A549 (cell line): ENCODE results near the gene ZNF132. TPM values are rescaled to one million over a fixed set of nuclear protein-coding genes. Genes with fewer than 3 reads are reported as not detected.

Source experiments
- ATAC-seq, 2 experiments: fragments of 200-7000 bp in 1 of 2; fragments of >200 bp in 1 of 2; cut with Nextera tagmentation in 1 of 2; cut with Tn5 transposase in 1 of 2; 3 replicates each; pipeline versions ENCODE4 v1.8.0 to v1.9.1; 2018 to 2020; ENCODE audit warnings: mild to moderate bottlenecking in 1 of 2, moderate library complexity in 1 of 2
- CTCF ChIA-PET: fragments of 300-600 bp; sonication (Branson Sonifier 250); formaldehyde crosslinking; extraction: SDS; loops from one replicate; lab custom pipeline; 2021; ENCODE audit warnings: antibody characterized with exemption, inconsistent platforms; lab: Yijun Ruan, JAX
- POLR2A ChIA-PET: fragments of 350-600 bp; formaldehyde crosslinking; extraction: SDS; loops from one replicate; lab custom pipeline; 2021; ENCODE audit warnings: antibody characterized with exemption, inconsistent platforms; lab: Yijun Ruan, JAX
- DNase-seq, 2 experiments: peaks; one replicate each; pipeline versions ENCODE4 v3.0.0 to v3.0.0-alpha.2; 2011 to 2016; ENCODE audit warnings: low read depth in 1 of 2, low spot score in 1 of 2
- FAIRE-seq: peaks from 2 replicates; lab custom pipeline; 2011; peaks lifted over from hg19 to GRCh38; lab: Jason Lieb, UNC
- H3K27ac ChIP-seq, 2 experiments: fragments of >200 bp; sonication (Bioruptor Twin); formaldehyde crosslinking; 3 replicates each; pipeline ENCODE4 v1.5.1; 2016 to 2017
- H3K4me1 ChIP-seq: fragments of >200 bp; sonication (Bioruptor Twin); formaldehyde crosslinking; 3 replicates; pipeline ENCODE4 v1.6.1; 2016
- H3K4me2 ChIP-seq: fragments of >200 bp; sonication (Bioruptor Twin); formaldehyde crosslinking; 3 replicates; pipeline ENCODE4 v1.6.1; 2016
- H3K4me3 ChIP-seq: fragments of >200 bp; sonication (Bioruptor Twin); formaldehyde crosslinking; 3 replicates; pipeline ENCODE4 v1.5.1; 2016
- H3K9me3 ChIP-seq: fragments of >200 bp; sonication (Bioruptor Twin); formaldehyde crosslinking; 3 replicates; pipeline ENCODE4 v1.6.1; 2016
- BCL3 ChIP-seq: fragments of >200 bp; sonication (Bioruptor Twin); formaldehyde crosslinking; IDR thresholded peaks from 3 replicates; pipeline ENCODE4 v1.6.1; 2016
- CBX8 ChIP-seq: fragments of 200-600 bp; sonication (generic); IDR thresholded peaks from 2 replicates; pipeline ENCODE4 v1.6.1; 2016
- CHD4 ChIP-seq: fragments of 200-600 bp; sonication (generic); IDR thresholded peaks from 2 replicates; pipeline ENCODE4 v1.6.1; 2016; ENCODE audit warnings: antibody characterized with exemption, mild to moderate bottlenecking, borderline replicate concordance
- CTCF ChIP-seq: fragments of >200 bp; sonication (Bioruptor Twin); formaldehyde crosslinking; IDR thresholded peaks from 3 replicates; pipeline ENCODE4 v1.5.1; 2016
- E2F6 ChIP-seq: IDR thresholded peaks from 2 replicates; pipeline ENCODE4 v1.6.1; 2012; ENCODE audit warnings: low read depth, borderline replicate concordance
- HDAC2 ChIP-seq: fragments of 200-600 bp; sonication (generic); IDR thresholded peaks from 2 replicates; pipeline ENCODE4 v1.6.1; 2016
- JUN ChIP-seq, 2 experiments: fragments of >200 bp; sonication (Bioruptor Twin); formaldehyde crosslinking; IDR thresholded peaks; 2 replicates in 1 of 2; 3 replicates in 1 of 2; pipeline ENCODE4 v1.6.1; 2016 to 2017
- JUNB ChIP-seq: fragments of >200 bp; sonication (Bioruptor Twin); formaldehyde crosslinking; IDR thresholded peaks from 2 replicates; pipeline ENCODE4 v1.6.1; 2016
- MAFK ChIP-seq: fragments of 450-650 bp; IDR thresholded peaks from 2 replicates; pipeline ENCODE4 v1.6.1; 2014; ENCODE audit not compliant: partially characterized antibody
- MAX ChIP-seq: IDR thresholded peaks from 2 replicates; pipeline ENCODE4 v1.6.1; 2012
- MYC ChIP-seq: IDR thresholded peaks from 2 replicates; pipeline ENCODE4 v1.6.1; 2012; ENCODE audit warnings: mild to moderate bottlenecking, inconsistent platforms, low read length, improper control_type of control experiment, borderline replicate concordance
- NFE2L2 ChIP-seq: fragments of 150-350 bp; conservative IDR thresholded peaks from 2 replicates; pipeline ENCODE4 v1.6.1; 2014; ENCODE audit warnings: low read length
- NPAS2 ChIP-seq: fragments of 250-450 bp; sonication (Bioruptor Pico); IDR thresholded peaks from 2 replicates; pipeline ENCODE4 v1.8.0; 2022; ENCODE audit warnings: mild to moderate bottlenecking, moderate library complexity, borderline replicate concordance
- PHF8 ChIP-seq: fragments of 200-600 bp; sonication (generic); IDR thresholded peaks from 2 replicates; pipeline ENCODE4 v1.6.1; 2016; ENCODE audit warnings: low read depth, mild to moderate bottlenecking, antibody characterized with exemption, moderate library complexity, borderline replicate concordance
- POLR2A ChIP-seq: IDR thresholded peaks from 2 replicates; pipeline ENCODE4 v1.6.1; 2012; ENCODE audit warnings: mild to moderate bottlenecking, low read length
- RFX5 ChIP-seq: fragments of 450-650 bp; IDR thresholded peaks from 2 replicates; pipeline ENCODE4 v1.7.1; 2014; ENCODE audit warnings: antibody characterized with exemption, mild to moderate bottlenecking, moderate library complexity
- SMC3 ChIP-seq: fragments of >200 bp; sonication (Bioruptor Twin); formaldehyde crosslinking; IDR thresholded peaks from 3 replicates; pipeline ENCODE4 v1.6.1; 2018; ENCODE audit warnings: inconsistent platforms
- USF2 ChIP-seq: fragments of 450-650 bp; IDR thresholded peaks from 2 replicates; pipeline ENCODE4 v1.6.1; 2014; ENCODE audit warnings: antibody characterized with exemption
- ZC3H11A ChIP-seq: fragments of 450-650 bp; IDR thresholded peaks from 2 replicates; pipeline ENCODE4 v1.6.1; 2014; ENCODE audit warnings: antibody characterized with exemption, mild to moderate bottlenecking
- ZFP36 ChIP-seq: fragments of 450-650 bp; IDR thresholded peaks from 2 replicates; pipeline ENCODE4 v1.6.1; 2014; ENCODE audit warnings: borderline replicate concordance; ENCODE audit not compliant: partially characterized antibody
- WGBS: methylation state at CpG from one replicate; pipeline ENCODE4 v1.1.6; 2017; ENCODE audit errors: missing lambda C conversion rate; 5-methylcytosine and 5-hydroxymethylcytosine counted together
- polyA plus RNA-seq, 4 experiments: library from polyadenylated mRNA; depleted of rRNA in 3 of 4; stranded (reverse); fragments of >200 nt; fragmentation: RNase III in 1 of 4; extraction: RNeasy Plus Mini Kit Qiagen cat#74134 plus additional on column Dnase treatment in 1 of 4; gene quantifications; 2 replicates in 3 of 4; 3 replicates in 1 of 4; pipeline ENCODE4 v1.2.3, GENCODE V29; 2011 to 2017

Gene ZNF132
- polyA plus RNA-seq, 2 of the 4 experiments (the other 2 are of a cell fraction), result 0.05 to 0.16 TPM

GRCh38 chr19:58466760-58467589 lies 27.0 kb upstream of the ZNF132 start, which contains the start of gene ZNF324:
Gene ZNF324, plus strand, starts transcription at chr19:58467080. Its CDS starts 2,106 bp downstream, at chr19:58469186.
- peaks cover 6% of the 10 kb centered on the region; the same call in 2 of the 3 replicates for H3K4me1 ChIP-seq
- H3K4me3 ChIP-seq, result peak within 1 kb of the TSS; percentile 97
- peak; percentile 98 to 99 for DNase-seq
- no peaks in the 10 kb centered on the region for H3K9me3 ChIP-seq
- POLR2A ChIA-PET, result interaction anchor here (2.2 kb wide), 1 partner anchor 59 kb away, joined by 7 read pairs; the partner anchor contains the start of gene ZNF584
- H3K27ac ChIP-seq, result peak within 1 kb of the TSS; percentile 77 to 82
- 2% methylated on average over 12 of the region's 92 CpGs for WGBS
- CTCF ChIA-PET, result interaction anchor here (1.4 to 2.0 kb wide), 2 partner anchors 10 to 33 kb away, joined by 3 to 4 read pairs; no protein-coding TSS in a partner anchor
- H3K4me2 ChIP-seq, result peak within 1 kb of the TSS; percentile 91
- peak; percentile 84 for FAIRE-seq
- TF ChIP-seq CHD4 (no peak), E2F6 (peak; percentile 48; the same call in 1 of the 2 replicates), BCL3 (peak; percentile 19; the same call in 1 of the 3 replicates), CTCF (no peak), MAX (peak; percentile 60), USF2 (peak; percentile 98), ZC3H11A (no peak), NPAS2 (no peak), JUNB (no peak), CBX8 (no peak), MAFK (no peak), PHF8 (peak; percentile 71; the same call in 1 of the 2 replicates), POLR2A (peak; percentile 38), JUN (IDR thresholded peaks at IDR 0.05) (peak in 1 of 2 experiments; percentile 42; a peak in 2 of 5 replicates), HDAC2 (no peak), NFE2L2 (no peak), SMC3 (no peak), RFX5 (0 out of 2 replicates have a peak, but pooled peaks have one; percentile 17)
- peak; percentile 91 to 96 for ATAC-seq

- TF ChIP-seq E2F6 (no peak), ZFP36 (peak; percentile 54), CTCF (0 out of 3 replicates have a peak, but pooled peaks have one; percentile 7), MYC (0 out of 2 replicates have a peak, but pooled peaks have one; percentile 21)
- ChIA-PET CTCF (interaction anchor here (0.9 to 2.0 kb wide), 3 partner anchors 10 to 63 kb away, joined by 3 to 4 read pairs (median 3); no protein-coding TSS in a partner anchor), POLR2A (interaction anchor here (0.6 to 2.2 kb wide), 3 partner anchors 9 to 104 kb away, joined by 3 to 7 read pairs (median 3); partner anchors contain the start of genes ZNF497 and ZNF584)
- Histone ChIP-seq H3K9me3 (no peaks in the 10 kb centered on the region), H3K4me3 (peak overlapping the region; percentile 97), H3K4me1 (peaks cover 6% of the 10 kb centered on the region; the same call in 2 of the 3 replicates), H3K27ac (peak overlapping the region; percentile 52 to 82; a peak in 5 of 6 replicates), H3K4me2 (peak overlapping the region; percentile 82)
- ATAC-seq (peak; percentile 64 to 68), FAIRE-seq (no peak), DNase-seq (peak in 1 of 2 experiments; percentile 58)
- 37% methylated on average over 20 of the region's 20 CpGs for WGBS
Observed at GRCh38 chr19:58466089-58466759, 26.3 kb upstream of the ZNF132 start.
